H9 (cell line): ENCODE measurements around the gene RBM19. TPM values are rescaled to one million over a fixed set of nuclear protein-coding genes. Genes with fewer than 3 reads are reported as not detected.

Experiments
- DNase-seq: peaks from one replicate; pipeline ENCODE4 v3.0.0-alpha.2; 2017
- H2AFZ ChIP-seq: one replicate; pipeline ENCODE4 v1.6.1; 2013; ENCODE audit warnings: mild to moderate bottlenecking, low read length, control low read depth, moderate library complexity
- H2AK5ac ChIP-seq: 2 replicates; pipeline ENCODE4 v1.6.1; 2013; ENCODE audit warnings: low read length, control low read depth, mixed read lengths; ENCODE audit not compliant: insufficient read length
- H2BK120ac ChIP-seq: one replicate; pipeline ENCODE4 v1.6.1; 2013; ENCODE audit warnings: low read depth, mild to moderate bottlenecking, low read length, control low read depth, inconsistent platforms; ENCODE audit not compliant: poor library complexity, severe bottlenecking
- H2BK12ac ChIP-seq: 2 replicates; pipeline ENCODE4 v1.6.1; 2013; ENCODE audit warnings: low read length, control low read depth, mixed read lengths, low read depth; ENCODE audit not compliant: insufficient read length
- H2BK15ac ChIP-seq: 2 replicates; pipeline ENCODE4 v1.6.1; 2013; ENCODE audit warnings: low read depth, low read length, control low read depth
- H2BK20ac ChIP-seq: one replicate; pipeline ENCODE4 v1.6.1; 2013; ENCODE audit warnings: low read depth, mild to moderate bottlenecking, low read length, control low read depth, inconsistent platforms; ENCODE audit not compliant: poor library complexity, severe bottlenecking
- H2BK5ac ChIP-seq: 2 replicates; pipeline ENCODE4 v1.6.1; 2013; ENCODE audit warnings: low read length, control low read depth, mixed read lengths; ENCODE audit not compliant: insufficient read length
- H3K14ac ChIP-seq: 2 replicates; pipeline ENCODE4 v1.6.1; 2013; ENCODE audit warnings: low read length, control low read depth; ENCODE audit not compliant: insufficient read depth
- H3K18ac ChIP-seq: 2 replicates; pipeline ENCODE4 v1.6.1; 2013; ENCODE audit warnings: low read depth, mild to moderate bottlenecking, mixed read lengths, low read length, control low read depth; ENCODE audit not compliant: insufficient read length
- H3K23ac ChIP-seq: 2 replicates; pipeline ENCODE4 v1.6.1; 2013; ENCODE audit warnings: low read length, control low read depth, mixed read lengths, low read depth; ENCODE audit not compliant: insufficient read length
- H3K23me2 ChIP-seq: 2 replicates; pipeline ENCODE4 v1.6.1; 2013; ENCODE audit warnings: low read depth, mild to moderate bottlenecking, mixed read lengths, low read length, control low read depth; ENCODE audit not compliant: insufficient read length, poor library complexity, severe bottlenecking
- H3K27ac ChIP-seq: 2 replicates; pipeline ENCODE4 v1.5.1; 2013; ENCODE audit warnings: low read length, control low read depth, mixed read lengths, low read depth; ENCODE audit not compliant: insufficient read length
- H3K27me3 ChIP-seq: 2 replicates; pipeline ENCODE4 v1.6.1; 2013; ENCODE audit warnings: low read length, control low read depth, inconsistent platforms; ENCODE audit not compliant: insufficient read depth
- H3K4ac ChIP-seq: 2 replicates; pipeline ENCODE4 v1.6.1; 2013; ENCODE audit warnings: low read depth, mild to moderate bottlenecking, control low read depth, inconsistent platforms, low read length, moderate library complexity
- H3K4me1 ChIP-seq: 2 replicates; pipeline ENCODE4 v1.6.1; 2013; ENCODE audit warnings: low read length, control low read depth, inconsistent platforms; ENCODE audit not compliant: insufficient read depth
- H3K4me2 ChIP-seq: 2 replicates; pipeline ENCODE4 v1.6.1; 2013; ENCODE audit warnings: low read length, control low read depth, mixed read lengths; ENCODE audit not compliant: insufficient read length, insufficient read depth
- H3K56ac ChIP-seq: 2 replicates; pipeline ENCODE4 v1.6.1; 2013; ENCODE audit warnings: low read depth, mild to moderate bottlenecking, mixed read lengths, low read length, control low read depth; ENCODE audit not compliant: insufficient read length
- H3K79me1 ChIP-seq: 2 replicates; pipeline ENCODE4 v1.6.1; 2013; ENCODE audit warnings: low read depth, mild to moderate bottlenecking, moderate library complexity, low read length, control low read depth, inconsistent platforms; ENCODE audit not compliant: insufficient read depth, poor library complexity, severe bottlenecking
- H3K79me2 ChIP-seq: 2 replicates; pipeline ENCODE4 v1.6.1; 2013; ENCODE audit warnings: low read length, control low read depth, inconsistent platforms; ENCODE audit not compliant: insufficient read depth
- H3K9ac ChIP-seq: 2 replicates; pipeline ENCODE4 v1.6.1; 2013; ENCODE audit warnings: low read length, control low read depth, mixed read lengths; ENCODE audit not compliant: insufficient read length; ENCODE audit errors: extremely low read depth
- H3K9me3 ChIP-seq: one replicate; pipeline ENCODE4 v1.6.1; 2013; ENCODE audit warnings: low read depth, low read length, inconsistent platforms; ENCODE audit not compliant: control insufficient read depth
- H3T11ph ChIP-seq: one replicate; pipeline ENCODE4 v1.6.1; 2013; ENCODE audit warnings: mild to moderate bottlenecking, low read length, control low read depth, inconsistent platforms
- H4K20me1 ChIP-seq: one replicate; pipeline ENCODE4 v1.6.1; 2013; ENCODE audit not compliant: control insufficient read depth, insufficient read length, insufficient read depth
- H4K5ac ChIP-seq: 2 replicates; pipeline ENCODE4 v1.6.1; 2013; ENCODE audit warnings: low read depth, mild to moderate bottlenecking, mixed read lengths, low read length, control low read depth; ENCODE audit not compliant: insufficient read length
- H4K8ac ChIP-seq: replicated peaks from 2 replicates; pipeline ENCODE4 v1.6.1; 2013; ENCODE audit warnings: low read length, control low read depth, mixed read lengths, low read depth; ENCODE audit not compliant: insufficient read length
- H4K91ac ChIP-seq: 2 replicates; pipeline ENCODE4 v1.6.1; 2013; ENCODE audit warnings: low read depth, mild to moderate bottlenecking, moderate library complexity, mixed read lengths, low read length, control low read depth; ENCODE audit not compliant: insufficient read length
- H3K27ac Mint-ChIP-seq, 3 experiments: 2 replicates in 2 of 3; 3 replicates in 1 of 3; pipeline ENCODE4 v1.8.0; 2020 to 2021; ENCODE audit warnings: mixed read lengths in 3 of 3, mild to moderate bottlenecking in 1 of 3, moderate library complexity in 1 of 3
- H3K27me3 Mint-ChIP-seq: 2 replicates; pipeline ENCODE4 v1.8.0; 2021; ENCODE audit warnings: low read depth, mild to moderate bottlenecking, moderate library complexity, mixed read lengths
- H3K36me3 Mint-ChIP-seq, 3 experiments: 2 replicates in 2 of 3; 3 replicates in 1 of 3; pipeline ENCODE4 v1.8.0; 2020 to 2021; ENCODE audit warnings: low read depth in 3 of 3, mixed read lengths in 3 of 3; ENCODE audit not compliant: insufficient read depth in 1 of 3
- H3K4me1 Mint-ChIP-seq, 2 experiments: 2 replicates each; pipeline ENCODE4 v1.8.0; 2020; ENCODE audit warnings: mixed read lengths in 2 of 2
- H3K4me3 Mint-ChIP-seq, 2 experiments: 2 replicates in 1 of 2; 3 replicates in 1 of 2; pipeline ENCODE4 v1.8.0; 2020 to 2021; ENCODE audit warnings: mild to moderate bottlenecking in 2 of 2, mixed read lengths in 2 of 2, moderate library complexity in 1 of 2
- H3K9me3 Mint-ChIP-seq, 2 experiments: 2 replicates in 1 of 2; 3 replicates in 1 of 2; pipeline ENCODE4 v1.8.0; 2020; ENCODE audit warnings: mild to moderate bottlenecking in 2 of 2, mixed read lengths in 2 of 2, moderate library complexity in 1 of 2
- CTCF ChIP-seq: fragments of 200-600 bp; sonication (generic); conservative IDR thresholded peaks from 3 replicates; pipeline ENCODE4 v1.8.0; 2021; ENCODE audit warnings: antibody characterized with exemption, mild to moderate bottlenecking
- WGBS: extraction: QIAGEN DNeasy Blood & Tissue Kit; methylation state at CpG from one replicate; pipeline ENCODE4 v1.1.7; 2013; ENCODE audit warnings: missing lambda C conversion rate, low lambda C conversion rate, mixed read lengths; ENCODE audit not compliant: insufficient read length; ENCODE audit errors: extremely low coverage; 5-methylcytosine and 5-hydroxymethylcytosine counted together
- total RNA-seq: library from RNA; stranded (reverse); gene quantifications from 2 replicates; pipeline ENCODE4 v1.2.1, GENCODE V29; 2021

The RBM19 gene
- total RNA-seq, 1 experiment from 2014 or later = 32.2 TPM

- Histone ChIP-seq H2AK5ac (no peak overlapping the region), H3K4ac (no peak overlapping the region), H3K27me3 (no peaks in the 10 kb centered on the region), H3K4me2 (no peak overlapping the region), H4K91ac (no peak overlapping the region), H4K5ac (no peak overlapping the region), H3K56ac (no peak overlapping the region), H2AFZ (no peak overlapping the region), H2BK120ac (no peak overlapping the region), H2BK12ac (no peak overlapping the region), H2BK5ac (no peak overlapping the region), H3T11ph (no peak overlapping the region), H3K9ac (no peak overlapping the region), H3K9me3 (no peaks in the 10 kb centered on the region), H2BK20ac (no peak overlapping the region), H3K27ac (no peak overlapping the region), H3K79me1 (no peaks in the 10 kb centered on the region), H3K79me2 (no peaks in the 10 kb centered on the region), H3K14ac (no peak overlapping the region), H4K8ac (no peak overlapping the region), H2BK15ac (no peak overlapping the region), H3K4me1 (no peaks in the 10 kb centered on the region; the same call in 1 of the 2 replicates), H4K20me1 (peaks cover 3% of the 10 kb centered on the region), H3K23ac (no peak overlapping the region), H3K23me2 (no peaks in the 10 kb centered on the region), H3K18ac (no peak overlapping the region)
- no peak overlapping the region for H3K4me3 Mint-ChIP-seq
- peaks cover 0 to 3% (median 0%) of the 10 kb centered on the region in 3 experiments; a peak in 2 of 7 replicates for H3K36me3 Mint-ChIP-seq
- H3K27me3 Mint-ChIP-seq = no peaks in the 10 kb centered on the region
- no peak overlapping the region for H3K27ac Mint-ChIP-seq
- TF ChIP-seq CTCF = no peak
- H3K9me3 Mint-ChIP-seq = no peaks in the 10 kb centered on the region
- no CpG with 5 or more reads among the region's 5 CpGs for WGBS
- DNase-seq = no peak
- peaks cover 24 to 36% of the 10 kb centered on the region in 2 experiments for H3K4me1 Mint-ChIP-seq
Observed at GRCh38 chr12:113894697-113895096, 71.4 kb downstream of the RBM19 start.
